GM13976 (cell line): ENCODE results near the gene ATXN1.

Source experiments
- DNase-seq: peaks from one replicate; pipeline ENCODE4 v3.0.0; 2012; ENCODE audit warnings: low spot score
- CTCF ChIP-seq: IDR thresholded peaks from 2 replicates; pipeline ENCODE4 v1.5.1; 2012; ENCODE audit warnings: borderline replicate concordance, mild to moderate bottlenecking; ENCODE audit not compliant: insufficient read depth; ENCODE audit errors: extremely low read depth, missing control alignments, control extremely low read depth
- in situ Hi-C: fragments of 300-500 bp; cut with MboI; formaldehyde crosslinking; loops from one replicate; pipeline ENCODE4 v1.12.0; 2022; ENCODE audit warnings: low sequenced_read_pairs, mixed read lengths, inconsistent platforms; ENCODE audit not compliant: unreplicated experiment

ATXN1 gene

GRCh38 chr6:16669227-16669626 is 92.0 kb downstream of the ATXN1 start:
- no peak for DNase-seq
- in situ Hi-C loops: no loop called here
- no peak for TF ChIP-seq CTCF

DNA sequence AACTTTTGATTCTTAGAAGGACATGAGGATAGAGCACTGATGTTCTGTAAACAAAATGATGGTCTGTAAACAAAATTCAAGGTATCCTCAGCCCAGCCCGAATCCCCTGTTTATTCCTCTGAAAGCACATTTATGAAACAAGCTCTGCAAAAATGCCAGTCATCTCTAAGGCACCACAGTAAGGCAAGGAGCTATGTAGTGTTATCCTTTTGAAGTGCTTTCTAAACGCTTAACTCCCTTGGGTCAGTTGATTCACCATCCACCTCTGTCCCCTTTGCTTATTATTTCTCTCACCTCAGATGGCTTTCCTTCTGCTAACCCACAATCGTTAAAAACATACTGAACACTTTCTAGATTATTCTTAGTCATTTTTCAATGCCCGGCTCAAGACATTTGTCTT is 93.8 kb downstream of the ATXN1 start:
- in situ Hi-C loops: no loop called here
- TF ChIP-seq CTCF: no peak
- no peak for DNase-seq

DNA sequence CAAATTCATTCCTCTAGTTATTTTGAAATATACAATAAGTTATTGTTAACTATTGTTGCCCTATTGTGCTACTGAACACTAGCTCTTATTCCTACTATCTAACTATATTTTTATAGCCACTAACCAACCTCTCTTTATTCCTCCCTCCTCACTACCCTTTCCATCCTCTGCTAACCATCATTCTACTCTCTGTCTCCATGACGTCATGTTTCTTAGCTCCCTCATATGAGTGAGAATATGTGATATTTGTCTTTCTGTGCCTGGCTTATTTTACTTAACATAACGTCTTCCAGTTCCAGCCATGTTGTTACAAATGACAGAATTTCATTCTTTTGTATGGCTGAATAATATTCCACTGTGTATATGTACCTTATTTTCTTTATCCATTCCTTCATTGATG is 95.3 kb downstream of the ATXN1 start:
- TF ChIP-seq CTCF: no peak
- in situ Hi-C loops: no loop called here
- no peak for DNase-seq

DNA sequence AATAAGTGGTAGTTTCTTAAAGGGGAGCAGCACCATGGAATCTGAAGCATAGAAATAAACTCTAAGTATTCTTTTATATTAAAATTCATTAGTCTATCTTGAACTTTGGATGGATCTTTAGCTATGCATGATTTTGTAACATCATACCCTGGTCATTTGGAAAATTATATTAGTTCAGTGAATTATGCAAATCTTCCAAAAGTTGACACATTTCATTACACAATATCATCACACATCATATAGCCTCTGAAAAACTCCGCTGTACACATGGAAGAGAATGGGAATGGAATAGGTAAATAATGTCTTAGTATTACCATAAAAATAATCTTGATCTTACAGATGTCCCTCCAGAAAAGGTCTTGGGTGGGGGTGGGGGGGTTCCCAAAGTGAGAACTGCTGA is 96.1 kb downstream of the ATXN1 start:
- in situ Hi-C loops: no loop called here
- DNase-seq: no peak

GRCh38 chr6:16663901-16664300 is 97.4 kb downstream of the ATXN1 start:
- DNase-seq: no peak
- TF ChIP-seq CTCF: no peak
- in situ Hi-C loops: no loop called here

More for the DNA sequence above, 96.1 kb downstream of the ATXN1 start:
- no peak for TF ChIP-seq CTCF

- in situ Hi-C loops: no loop called here
- DNase-seq: no peak
- no peak for TF ChIP-seq CTCF
Measured at GRCh38 chr6:16660157-16660497, 101.1 kb downstream of the ATXN1 start.
